ENCODE data around the gene MRPL18.

GRCh38 chr6:159778131-159778530 is 12.1 kb upstream of the MRPL18 start:
- TF ChIP-seq, protein P1, sequence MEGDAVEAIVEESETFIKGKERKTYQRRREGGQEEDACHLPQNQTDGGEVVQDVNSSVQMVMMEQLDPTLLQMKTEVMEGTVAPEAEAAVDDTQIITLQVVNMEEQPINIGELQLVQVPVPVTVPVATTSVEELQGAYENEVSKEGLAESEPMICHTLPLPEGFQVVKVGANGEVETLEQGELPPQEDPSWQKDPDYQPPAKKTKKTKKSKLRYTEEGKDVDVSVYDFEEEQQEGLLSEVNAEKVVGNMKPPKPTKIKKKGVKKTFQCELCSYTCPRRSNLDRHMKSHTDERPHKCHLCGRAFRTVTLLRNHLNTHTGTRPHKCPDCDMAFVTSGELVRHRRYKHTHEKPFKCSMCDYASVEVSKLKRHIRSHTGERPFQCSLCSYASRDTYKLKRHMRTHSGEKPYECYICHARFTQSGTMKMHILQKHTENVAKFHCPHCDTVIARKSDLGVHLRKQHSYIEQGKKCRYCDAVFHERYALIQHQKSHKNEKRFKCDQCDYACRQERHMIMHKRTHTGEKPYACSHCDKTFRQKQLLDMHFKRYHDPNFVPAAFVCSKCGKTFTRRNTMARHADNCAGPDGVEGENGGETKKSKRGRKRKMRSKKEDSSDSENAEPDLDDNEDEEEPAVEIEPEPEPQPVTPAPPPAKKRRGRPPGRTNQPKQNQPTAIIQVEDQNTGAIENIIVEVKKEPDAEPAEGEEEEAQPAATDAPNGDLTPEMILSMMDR (IDR thresholded peaks at IDR 0.05; ENCODE audit: control extremely low read depth in 1 of 3, insufficient read depth in 1 of 3, low read depth in 1 of 3, low read length in 3 of 3): no peak
- TF ChIP-seq RXRA (IDR thresholded peaks at IDR 0.05; ENCODE audit: insufficient read depth, low read depth, low read length) (no peak), SUZ12 (IDR thresholded peaks at IDR 0.05; ENCODE audit: low read length) (no peak), CEBPB (IDR thresholded peaks at IDR 0.05; ENCODE audit: low read depth, low read length) (no peak), EZH2 (IDR thresholded peaks at IDR 0.05; ENCODE audit: low read depth, low read length, severe bottlenecking) (no peak), SIN3A (conservative IDR thresholded peaks at IDR 0.05 in 1 of 2, IDR thresholded peaks at IDR 0.05 in 1 of 2; ENCODE audit: low read depth in 1 of 2, low read length in 2 of 2) (no peak), RAD21 (IDR thresholded peaks at IDR 0.05 in 1 of 2, conservative IDR thresholded peaks at IDR 0.05 in 1 of 2; ENCODE audit: low read depth in 2 of 2, low read length in 2 of 2) (no peak), POLR2A (IDR thresholded peaks at IDR 0.05; ENCODE audit: control extremely low read depth in 1 of 2, low read depth in 2 of 2, low read length in 2 of 2) (no peak), CHD2 (IDR thresholded peaks at IDR 0.05; ENCODE audit: low read length) (no peak)
- TF ChIP-seq, protein P2, sequence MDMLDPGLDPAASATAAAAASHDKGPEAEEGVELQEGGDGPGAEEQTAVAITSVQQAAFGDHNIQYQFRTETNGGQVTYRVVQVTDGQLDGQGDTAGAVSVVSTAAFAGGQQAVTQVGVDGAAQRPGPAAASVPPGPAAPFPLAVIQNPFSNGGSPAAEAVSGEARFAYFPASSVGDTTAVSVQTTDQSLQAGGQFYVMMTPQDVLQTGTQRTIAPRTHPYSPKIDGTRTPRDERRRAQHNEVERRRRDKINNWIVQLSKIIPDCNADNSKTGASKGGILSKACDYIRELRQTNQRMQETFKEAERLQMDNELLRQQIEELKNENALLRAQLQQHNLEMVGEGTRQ (IDR thresholded peaks at IDR 0.05; ENCODE audit: low read length): no peak

All from H1 (cell line).